Measurements from ENCODE around the gene CFL1.
A peak's percentile ranks its signal among the peaks of the same experiment; 100 is the strongest.

The CFL1 gene

DNA sequence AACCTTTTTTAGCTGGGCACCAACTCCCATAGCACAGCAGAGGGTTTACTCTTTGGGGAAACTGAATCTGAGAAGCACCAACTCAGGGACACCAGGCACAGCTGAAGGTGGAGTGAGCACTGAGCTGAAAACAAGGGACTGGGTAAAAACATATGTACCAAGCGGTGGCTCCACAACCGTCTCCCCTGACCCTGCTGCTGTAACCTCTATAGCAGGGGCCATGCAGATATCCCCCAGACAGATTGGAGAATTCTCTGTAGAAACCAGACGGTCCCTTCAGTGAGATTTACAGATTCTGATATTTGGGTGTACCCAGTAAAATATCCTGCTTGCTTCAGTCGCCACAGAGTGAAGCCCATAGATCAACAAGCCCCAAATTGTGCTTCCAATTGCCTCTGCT, 28.5 kb downstream of the CFL1 start:
- no peak for DNase-seq

DNA sequence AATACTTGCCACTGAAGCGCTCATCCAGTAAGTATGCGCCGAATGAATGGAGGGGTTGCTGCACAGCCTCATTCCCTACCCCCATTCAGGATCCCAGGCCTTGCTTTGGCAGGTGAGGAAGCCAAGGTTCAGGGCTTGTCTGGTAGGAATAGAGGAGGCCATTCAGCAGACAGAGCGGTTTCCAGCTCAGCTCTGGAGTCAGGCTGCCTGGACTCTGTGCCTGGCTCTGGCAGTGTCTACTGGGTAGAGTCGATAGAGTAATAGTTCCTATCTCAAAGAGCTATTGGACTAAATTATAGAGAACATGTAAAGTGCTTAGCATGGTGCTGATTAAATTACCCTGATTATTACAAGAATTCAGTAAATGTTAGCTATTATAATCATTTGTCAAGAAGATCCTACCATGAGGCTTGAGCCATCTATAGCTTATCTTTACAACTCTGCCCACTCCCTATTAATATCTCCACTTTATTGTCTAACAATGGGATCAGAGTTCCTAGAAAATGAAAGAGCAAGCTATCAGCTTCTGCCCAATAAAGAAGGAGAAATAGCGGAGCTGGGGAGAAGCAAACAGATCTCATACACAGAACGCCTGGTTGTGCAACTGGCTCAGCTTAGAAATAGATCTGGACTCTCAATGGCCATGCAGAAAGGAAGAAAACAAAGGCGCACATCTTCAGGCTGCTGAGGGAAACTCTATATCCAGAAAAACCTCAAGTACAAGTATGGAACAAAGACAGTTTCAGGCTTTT, 30.8 kb downstream of the CFL1 start:
- no peak for DNase-seq

DNA sequence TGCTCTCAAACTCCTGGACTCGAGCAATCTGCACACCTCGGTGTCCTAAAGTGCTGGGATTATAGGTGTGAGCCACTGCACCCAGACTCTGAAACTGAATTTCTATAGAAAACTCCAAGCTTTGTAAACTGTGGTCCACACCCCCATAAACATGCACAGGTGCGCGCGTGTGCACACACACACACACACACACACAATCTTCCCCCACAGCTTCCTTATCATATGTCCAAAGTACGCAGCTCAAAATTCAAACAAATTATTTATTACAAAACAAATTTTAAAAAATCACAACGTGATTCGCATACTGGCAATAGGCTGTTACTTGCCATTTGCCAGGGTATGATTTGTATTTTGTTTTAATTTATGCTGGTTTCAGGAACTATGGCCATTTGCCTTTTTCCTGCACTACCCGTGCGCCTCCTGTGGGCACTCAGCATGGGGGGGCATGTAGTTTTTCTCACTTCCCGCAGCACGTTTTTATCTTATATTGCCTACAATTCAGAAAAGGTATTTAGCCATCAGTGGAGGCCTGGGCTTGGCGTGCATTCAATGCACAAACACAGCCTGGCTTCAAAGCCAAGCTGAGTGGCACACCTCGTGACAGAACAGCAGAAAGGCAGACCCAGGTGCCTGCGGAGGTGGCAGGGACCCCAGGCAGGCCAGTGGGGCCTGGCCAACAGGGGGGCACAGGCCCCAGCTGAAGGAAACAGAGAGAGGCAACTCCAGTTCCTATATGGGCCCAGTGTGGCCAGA, 35.0 kb downstream of the CFL1 start:
- DNase-seq: no peak

DNA sequence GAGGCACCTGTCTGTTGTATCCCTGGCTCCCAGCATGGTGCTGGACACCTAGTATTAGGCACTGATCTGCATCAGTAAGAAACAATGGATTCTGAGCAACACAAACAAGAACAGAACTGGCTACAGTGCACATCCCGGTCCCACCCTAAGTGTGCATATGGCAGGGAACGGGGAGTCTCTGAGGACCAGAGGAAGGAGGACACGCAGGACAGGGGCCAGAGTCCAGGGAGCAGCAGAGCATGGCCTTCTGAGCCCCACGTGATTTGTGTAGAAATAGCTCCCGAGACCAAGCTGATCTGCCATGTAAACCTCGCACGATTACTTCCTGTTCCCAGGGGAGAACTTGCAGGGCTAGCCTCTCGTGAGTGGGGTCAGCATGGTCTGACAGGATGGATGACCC, 36.9 kb downstream of the CFL1 start:
- DNase-seq: no peak

DNA sequence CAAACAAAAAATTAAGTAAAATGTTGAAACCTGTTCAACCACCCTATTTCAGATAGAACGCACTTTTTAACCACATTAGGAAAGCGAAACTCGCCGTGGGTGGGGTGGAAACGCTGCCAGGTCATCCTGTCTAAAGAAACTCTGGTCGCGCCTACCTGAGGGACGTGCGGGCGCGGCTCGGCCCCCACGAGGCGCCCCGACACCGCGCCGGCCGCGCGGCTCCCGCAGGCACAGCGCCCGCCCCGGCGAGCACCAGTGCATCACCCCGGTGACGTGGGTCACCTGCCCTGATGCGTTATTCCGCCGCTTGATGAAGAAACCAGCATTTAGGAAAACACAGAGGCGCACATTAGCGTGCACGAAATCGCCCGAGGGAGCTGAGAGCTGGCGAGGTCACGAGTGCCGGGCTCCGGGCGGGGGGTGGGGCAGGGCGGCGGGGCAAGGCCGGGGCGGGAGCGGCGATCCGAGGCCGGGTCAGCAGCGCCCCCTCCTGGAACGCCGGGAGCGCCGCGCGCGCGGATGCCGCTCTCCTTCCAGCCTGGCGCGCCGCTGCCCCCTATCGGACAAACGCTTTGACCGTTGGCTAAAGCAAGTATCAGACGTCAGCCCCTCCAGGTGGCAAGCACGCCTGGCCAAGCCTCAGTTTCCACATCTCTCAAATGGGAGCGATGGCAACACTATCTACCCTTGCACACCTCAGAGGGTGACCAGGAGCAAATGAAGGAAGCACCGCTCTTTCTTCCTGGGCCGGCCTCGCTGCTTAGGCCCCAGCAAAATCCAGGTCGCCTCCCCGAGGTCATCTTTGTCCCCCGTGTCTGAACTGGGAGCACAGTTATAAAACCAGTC, 39.9 kb downstream of the CFL1 start:
- peak; percentile 88 for DNase-seq

DNA sequence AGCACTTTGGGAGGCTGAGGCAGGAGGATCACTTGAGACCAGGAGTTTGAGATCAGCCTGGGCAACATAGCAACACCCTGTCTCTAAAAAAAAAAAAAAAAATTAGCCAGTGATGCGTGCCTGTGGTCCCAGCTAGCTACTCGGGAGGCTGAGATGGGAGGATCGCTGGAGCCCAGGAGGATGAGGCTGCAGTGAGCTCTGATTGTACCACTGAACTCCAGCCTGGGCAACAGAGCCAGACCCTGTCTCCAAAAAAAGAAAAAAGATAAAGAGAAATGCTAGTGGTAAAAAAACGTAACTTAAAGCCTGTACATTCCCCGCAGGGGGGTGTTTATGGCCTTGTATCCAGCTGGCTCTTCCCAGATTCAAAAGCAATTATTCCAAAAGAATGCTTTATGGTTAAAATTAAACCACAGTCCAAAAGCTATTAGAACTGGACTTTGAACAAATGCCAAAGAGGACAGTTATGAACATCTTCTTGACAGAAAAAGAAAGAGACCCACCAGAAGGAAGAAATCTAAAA, 40.6 kb downstream of the CFL1 start:
- DNase-seq: no peak

DNA sequence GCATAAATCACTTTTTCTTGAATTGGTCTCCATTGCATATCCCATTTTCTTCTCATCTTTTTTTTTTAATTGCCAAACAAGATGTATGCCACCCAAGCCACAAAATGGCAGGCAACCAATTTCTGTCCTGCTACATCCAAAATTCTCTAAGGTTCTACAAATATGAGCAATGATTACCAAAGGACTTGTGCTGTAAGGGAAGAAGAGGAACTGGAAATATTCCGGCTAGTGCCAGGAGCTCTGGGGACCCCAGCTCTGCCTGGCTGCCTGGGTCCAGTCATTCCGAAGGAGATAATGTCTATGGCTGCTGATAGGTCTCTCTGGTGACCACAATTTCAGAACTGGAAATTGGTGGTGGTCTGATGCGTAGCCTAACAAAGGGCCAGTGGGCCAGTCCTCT, 41.3 kb downstream of the CFL1 start:
- no peak for DNase-seq

DNA sequence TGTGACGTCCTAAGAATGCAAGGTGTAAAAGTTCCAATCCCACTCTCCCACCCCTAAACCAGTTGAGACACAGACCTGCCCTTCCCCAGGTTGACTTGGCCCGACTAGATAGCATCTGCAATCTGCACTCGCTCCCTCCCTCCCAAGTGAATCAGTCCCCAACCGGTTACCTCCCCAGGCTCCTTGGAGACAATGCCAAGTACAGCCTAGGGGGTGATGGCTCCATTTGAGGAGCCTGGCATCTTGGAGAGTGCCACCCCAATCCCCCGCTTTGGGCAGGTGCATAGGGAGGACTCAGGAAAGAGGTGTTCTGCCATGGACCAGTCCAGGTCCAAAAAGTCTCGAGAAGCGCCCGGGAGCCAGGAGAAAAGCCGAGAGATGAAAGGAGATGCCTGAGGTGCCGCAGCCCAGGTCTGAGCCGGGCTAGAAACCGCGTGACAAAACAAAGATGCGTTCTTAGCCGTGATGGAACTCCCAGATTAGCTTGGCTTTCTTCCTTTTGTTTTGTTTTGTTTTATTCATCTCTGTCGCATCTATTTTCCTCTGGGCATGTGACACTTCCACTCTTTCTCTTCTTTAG, 42.9 kb downstream of the CFL1 start:
- no peak for DNase-seq

DNA sequence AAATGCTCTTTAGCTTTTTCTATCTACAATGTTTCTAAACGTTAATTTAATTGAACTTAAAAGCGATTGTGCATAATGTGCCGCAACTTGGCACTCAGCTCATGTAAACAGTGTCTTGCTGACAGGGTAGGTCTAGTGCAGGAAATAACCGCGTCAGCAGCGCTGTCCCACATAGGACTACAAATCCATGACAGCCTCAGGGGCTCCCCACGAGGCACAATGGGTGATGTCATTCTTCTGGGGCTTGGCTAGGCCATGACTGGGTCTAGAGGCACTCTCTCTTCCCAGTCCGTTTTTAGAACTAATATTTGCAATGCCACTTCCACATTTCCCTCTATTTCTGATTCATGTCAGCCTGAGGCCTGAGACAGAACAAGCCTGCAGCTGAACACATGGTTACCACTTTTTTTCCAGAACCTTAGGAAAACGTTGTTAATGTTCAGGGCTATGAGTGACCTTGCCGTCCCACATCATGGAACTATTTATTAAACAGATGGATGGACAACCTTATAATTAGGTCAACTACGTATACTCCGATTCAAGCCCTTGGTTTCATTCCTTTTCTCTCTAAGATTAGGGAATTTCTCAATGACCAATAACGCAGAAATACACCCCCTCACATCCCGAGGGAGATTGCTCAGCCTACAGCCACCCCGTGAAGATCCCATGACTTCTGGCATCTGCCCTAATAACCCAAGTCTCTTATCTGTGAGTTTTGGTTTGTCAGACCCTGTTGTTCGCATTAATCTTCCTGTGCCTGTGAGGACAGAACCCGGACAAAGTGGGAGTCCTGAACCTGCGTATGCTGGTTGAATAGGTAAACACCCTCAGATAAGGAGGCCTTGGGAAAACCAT, 43.6 kb downstream of the CFL1 start:
- peak; percentile 36 for DNase-seq

DNA sequence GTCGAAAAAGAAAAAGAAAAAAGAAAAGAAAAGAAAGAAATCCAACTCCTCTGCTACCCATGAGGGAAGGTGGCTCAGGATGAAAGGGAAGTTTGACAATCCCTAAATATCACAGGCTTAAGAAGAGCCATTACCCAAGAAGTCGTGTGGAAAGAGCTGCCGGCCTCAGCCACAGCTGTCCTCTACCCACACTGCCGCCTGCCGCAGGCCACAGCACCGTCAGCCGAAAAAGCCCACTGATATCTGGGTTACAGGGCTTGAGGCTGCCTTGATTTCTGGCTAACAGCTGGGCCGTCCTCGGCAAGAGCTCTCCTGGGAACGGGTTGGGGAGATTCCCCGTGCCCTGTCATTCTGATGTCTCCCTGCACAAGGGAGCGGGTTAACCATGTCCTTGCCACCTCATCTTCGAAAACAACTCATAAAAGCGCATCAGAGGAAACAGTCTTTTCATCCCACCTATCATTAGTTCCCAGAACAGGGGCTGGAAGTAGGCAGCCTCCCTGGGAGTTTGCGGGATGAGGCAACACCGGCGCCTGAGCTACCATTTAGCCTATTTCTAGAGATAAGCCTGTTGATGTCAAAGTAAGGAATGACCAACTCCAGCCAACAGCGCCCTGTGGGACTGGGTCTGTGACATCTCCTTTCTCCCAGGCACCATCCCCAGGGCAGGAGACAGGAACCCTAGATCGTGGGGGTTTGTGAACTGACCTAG, 46.1 kb downstream of the CFL1 start:
- no peak for DNase-seq

DNA sequence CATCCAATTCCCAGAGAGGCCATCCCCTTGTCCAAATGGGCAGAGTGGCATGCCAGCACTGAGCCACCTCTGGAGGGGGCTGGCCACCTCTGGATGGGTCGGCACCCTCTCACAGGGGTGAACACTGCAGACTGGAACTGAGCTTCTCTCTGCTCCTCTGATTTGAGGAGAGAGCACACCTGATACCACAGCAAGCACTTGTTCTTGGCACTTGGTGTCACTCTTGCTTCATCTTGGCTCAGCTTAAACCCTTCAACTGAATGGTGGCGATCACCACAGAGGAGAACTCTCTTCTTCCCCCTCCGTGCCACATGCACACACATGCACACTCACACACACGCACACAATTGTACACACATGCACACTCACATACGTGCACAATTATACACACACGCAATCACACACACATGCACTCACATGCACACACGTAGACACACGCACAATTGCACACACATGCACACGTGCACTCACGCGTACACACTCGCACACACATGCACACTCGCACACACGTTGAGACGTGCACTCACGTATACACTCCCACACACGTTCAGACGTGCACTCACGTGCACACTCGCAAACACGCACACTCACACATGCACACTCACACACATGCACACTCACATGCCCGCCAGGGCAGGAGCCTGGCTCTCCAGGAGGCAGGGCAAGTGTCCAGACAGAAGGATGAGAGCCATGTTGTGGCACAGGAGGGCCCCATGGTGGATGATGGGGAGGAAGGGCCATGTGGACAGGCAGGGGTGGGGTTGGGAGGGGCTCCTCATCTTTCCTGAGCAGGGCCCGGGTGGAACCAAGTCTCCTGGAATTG, 47.7 kb downstream of the CFL1 start:
- no peak for DNase-seq

DNA sequence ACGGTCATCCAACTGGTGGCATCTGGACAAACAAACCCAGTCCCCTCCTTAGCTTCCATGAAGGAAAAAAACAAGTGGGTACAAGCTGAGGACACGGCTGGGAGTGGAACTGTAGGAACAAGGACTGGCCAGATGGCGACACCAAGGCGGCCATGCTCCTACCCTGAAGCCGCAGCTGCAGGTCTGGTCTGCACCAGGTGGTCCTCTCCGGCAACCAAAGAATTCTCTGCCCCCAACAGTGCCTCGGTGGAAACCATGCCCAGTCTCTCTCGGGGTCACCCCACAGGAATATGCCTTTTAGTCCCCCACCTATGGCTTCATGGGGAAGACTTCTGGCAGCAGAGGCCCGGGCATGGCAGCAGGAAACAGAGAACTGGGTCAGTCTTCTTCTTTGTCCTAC, 48.5 kb downstream of the CFL1 start:
- no peak for DNase-seq

DNA sequence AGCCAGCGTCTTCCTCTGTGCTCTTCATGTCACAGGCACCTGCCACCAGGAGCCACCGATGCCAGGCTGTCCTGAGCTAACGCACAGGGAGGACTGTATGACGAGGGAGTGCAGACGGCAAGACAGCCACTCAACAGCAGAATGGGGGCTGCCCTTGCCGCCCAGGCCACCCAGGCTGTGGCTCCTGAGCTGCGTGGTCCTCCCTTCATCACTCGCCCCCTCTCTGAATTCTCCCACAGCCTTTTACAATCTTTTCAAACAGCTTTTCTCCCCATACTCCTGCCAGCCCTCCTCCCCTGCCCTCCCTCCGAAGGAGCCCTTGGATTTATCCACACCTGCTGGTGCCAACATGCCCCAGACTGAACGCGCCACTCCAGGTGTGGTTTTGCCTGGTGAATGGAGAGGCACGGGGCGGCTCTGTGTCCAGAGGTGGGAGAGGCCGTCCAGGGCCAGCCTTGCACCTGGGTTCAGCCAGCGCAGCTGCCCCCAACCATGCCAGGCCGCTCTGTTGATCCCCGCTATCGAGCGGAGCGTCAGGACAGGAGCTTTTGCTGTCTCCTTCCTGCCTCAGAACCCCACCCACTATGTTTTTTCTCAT, 49.1 kb downstream of the CFL1 start:
- no peak for DNase-seq

DNA sequence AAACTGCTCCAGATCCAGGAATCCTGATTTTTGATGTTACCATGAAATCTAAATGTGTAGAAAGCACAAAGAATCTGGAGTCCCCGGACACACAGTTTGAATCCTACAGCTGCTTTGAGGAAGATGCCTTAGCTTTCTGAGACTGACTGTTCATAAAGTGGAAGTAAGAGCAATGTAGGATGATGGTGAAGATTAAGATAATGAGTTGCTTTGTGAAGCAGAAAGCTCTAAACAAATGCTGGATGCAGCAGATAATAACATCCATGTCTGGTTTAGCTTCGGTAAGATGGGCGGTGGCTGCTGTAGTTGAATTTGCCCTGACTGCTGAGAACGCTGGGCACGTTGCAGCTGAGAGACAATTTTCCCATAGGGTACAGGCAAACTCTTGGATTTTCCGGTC, 51.0 kb downstream of the CFL1 start:
- no peak for DNase-seq

All from CD4-positive, alpha-beta T cell treated with Interferon gamma for 1 hour (primary cell).